Keratinocyte (primary cell): ENCODE results near the gene CCDC137.

Experiments used
- EZH2 ChIP-seq: IDR thresholded peaks from one replicate; pipeline ENCODE4 v1.6.1; 2012; ENCODE audit warnings: inconsistent platforms, mild to moderate bottlenecking, low read length, moderate library complexity
- TF ChIP-seq, protein P1 (sequence below), 3 experiments: IDR thresholded peaks in 1 of 3; conservative IDR thresholded peaks in 1 of 3; optimal IDR thresholded peaks in 1 of 3; 2 replicates in 2 of 3; 3 replicates in 1 of 3; pipeline versions ENCODE3 to v1.5.1; 2011; ENCODE audit warnings: low read length in 3 of 3, mild to moderate bottlenecking in 3 of 3, moderate library complexity in 2 of 3, control low read depth in 1 of 3, inconsistent platforms in 1 of 3; ENCODE audit not compliant: insufficient read depth in 2 of 3; ENCODE audit errors: extremely low read depth in 1 of 3

DNA sequence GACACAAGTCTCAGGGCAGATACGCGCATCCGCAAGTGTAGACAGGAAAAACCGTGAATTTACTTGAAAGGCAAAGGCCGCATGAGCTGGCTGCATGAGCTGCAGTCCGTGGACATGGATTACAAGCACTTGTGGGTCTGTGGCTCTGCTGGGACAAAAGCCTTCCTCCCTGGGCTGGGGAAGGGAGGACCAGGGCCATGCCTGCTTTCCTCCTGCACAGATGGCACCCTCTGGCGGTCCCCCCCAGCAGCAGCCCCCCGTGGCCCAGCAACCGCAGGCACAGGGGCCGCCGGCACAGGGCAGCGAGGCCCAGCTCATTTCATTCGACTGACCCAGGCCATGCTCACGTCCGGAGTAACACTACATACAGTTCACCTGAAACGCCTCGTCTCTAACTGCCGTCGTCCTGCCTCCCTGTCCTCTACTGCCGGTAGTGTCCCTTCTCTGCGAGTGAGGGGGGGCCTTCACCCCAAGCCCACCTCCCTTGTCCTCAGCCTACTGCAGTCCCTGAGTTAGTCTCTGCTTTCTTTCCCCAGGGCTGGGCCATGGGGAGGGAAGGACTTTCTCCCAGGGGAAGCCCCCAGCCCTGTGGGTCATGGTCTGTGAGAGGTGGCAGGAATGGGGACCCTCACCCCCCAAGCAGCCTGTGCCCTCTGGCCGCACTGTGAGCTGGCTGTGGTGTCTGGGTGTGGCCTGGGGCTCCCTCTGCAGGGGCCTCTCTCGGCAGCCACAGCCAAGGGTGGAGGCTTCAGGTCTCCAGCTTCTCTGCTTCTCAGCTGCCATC lies 34.9 kb downstream of the CCDC137 start:
- TF ChIP-seq, protein P1, sequence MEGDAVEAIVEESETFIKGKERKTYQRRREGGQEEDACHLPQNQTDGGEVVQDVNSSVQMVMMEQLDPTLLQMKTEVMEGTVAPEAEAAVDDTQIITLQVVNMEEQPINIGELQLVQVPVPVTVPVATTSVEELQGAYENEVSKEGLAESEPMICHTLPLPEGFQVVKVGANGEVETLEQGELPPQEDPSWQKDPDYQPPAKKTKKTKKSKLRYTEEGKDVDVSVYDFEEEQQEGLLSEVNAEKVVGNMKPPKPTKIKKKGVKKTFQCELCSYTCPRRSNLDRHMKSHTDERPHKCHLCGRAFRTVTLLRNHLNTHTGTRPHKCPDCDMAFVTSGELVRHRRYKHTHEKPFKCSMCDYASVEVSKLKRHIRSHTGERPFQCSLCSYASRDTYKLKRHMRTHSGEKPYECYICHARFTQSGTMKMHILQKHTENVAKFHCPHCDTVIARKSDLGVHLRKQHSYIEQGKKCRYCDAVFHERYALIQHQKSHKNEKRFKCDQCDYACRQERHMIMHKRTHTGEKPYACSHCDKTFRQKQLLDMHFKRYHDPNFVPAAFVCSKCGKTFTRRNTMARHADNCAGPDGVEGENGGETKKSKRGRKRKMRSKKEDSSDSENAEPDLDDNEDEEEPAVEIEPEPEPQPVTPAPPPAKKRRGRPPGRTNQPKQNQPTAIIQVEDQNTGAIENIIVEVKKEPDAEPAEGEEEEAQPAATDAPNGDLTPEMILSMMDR (optimal IDR thresholded peaks at IDR 0.05 in 1 of 3, IDR thresholded peaks at IDR 0.05 in 1 of 3, conservative IDR thresholded peaks at IDR 0.05 in 1 of 3; ENCODE audit: extremely low read depth in 1 of 3, insufficient read depth in 2 of 3, low read length in 3 of 3): peak in 1 of 3 experiments; percentile 4
- no peak for TF ChIP-seq EZH2
